ENCODE data around the gene CD44. TPM values are rescaled to one million over a fixed set of nuclear protein-coding genes. Genes with fewer than 3 reads are reported as not detected.

Gene CD44
- total and polyA plus RNA-seq, 10 of the 15 experiments (the other 5 are each of a cell fraction or from before 2014, with no cell fraction given) = 57.1 to 293 (median 120) TPM

- no peak overlapping the region for H3K27ac ChIP-seq (ENCODE audit: control insufficient read depth, insufficient read depth)
- no peak overlapping the region for H3K4me3 ChIP-seq
- no peak for TF ChIP-seq CBX3 (IDR thresholded peaks at IDR 0.05; ENCODE audit: borderline replicate concordance, low read depth)
- TF ChIP-seq ESRRA (IDR thresholded peaks at IDR 0.05; ENCODE audit: low read length) = no peak
- no peak for TF ChIP-seq CBFB (IDR thresholded peaks at IDR 0.05; ENCODE audit: low read depth)
- no peak for TF ChIP-seq HDGF (IDR thresholded peaks at IDR 0.05)
- H3K9me3 ChIP-seq (replicated peaks; ENCODE audit: control insufficient read depth, insufficient read depth, low read length) = no peaks in the 10 kb centered on the region; the same call in 2 of the 3 replicates
- no peaks in the 10 kb centered on the region for H3K27me3 ChIP-seq (replicated peaks in 1 of 2; ENCODE audit: control insufficient read depth in 2 of 2, insufficient read depth in 2 of 2, low read length in 1 of 2)
- H3K36me3 ChIP-seq (ENCODE audit: control insufficient read depth in 2 of 2, insufficient read depth in 2 of 2, low read length in 1 of 2) = no peaks in the 10 kb centered on the region
- H3K9ac ChIP-seq (ENCODE audit: control insufficient read depth, insufficient read depth, low read length) = no peak overlapping the region
- DNase-seq (ENCODE audit: low read depth, low spot score) = no peak
- 100% methylated on average over 4 of the region's 4 CpGs for WGBS (ENCODE audit: insufficient coverage, insufficient replicate concordance, low lambda C conversion rate, missing lambda C conversion rate)
- FAIRE-seq = no peak
- no TSS peak for BruUV-seq (replicated peaks)
- H4K20me1 ChIP-seq (ENCODE audit: control insufficient read depth, insufficient read depth) = no peaks in the 10 kb centered on the region
- H2AFZ ChIP-seq (ENCODE audit: control insufficient read depth, low read depth, low read length) = no peak overlapping the region
- ChIA-PET SMC1A (ENCODE audit: uncharacterized antibody, unreplicated experiment) (interaction anchor here (0.8 to 4.8 kb wide), 14 partner anchors 8 to 308 kb away, joined by 3 to 21 read pairs (median 4); no protein-coding TSS in a partner anchor), POLR2A (no interaction called here), CTCF (interaction anchor here (1.2 to 11.7 kb wide), 6 partner anchors 9 to 306 kb away, joined by 3 to 98 read pairs (median 9); no protein-coding TSS in a partner anchor), RAD21 (ENCODE audit: unreplicated experiment) (interaction anchor here (0.7 to 7.1 kb wide), 7 partner anchors 8 to 233 kb away, joined by 3 to 79 read pairs (median 3); no protein-coding TSS in a partner anchor)
- H3K4me2 ChIP-seq (ENCODE audit: control insufficient read depth, insufficient read depth) = no peak overlapping the region
- intact Hi-C loops (cut with micrococcal nuclease; ENCODE audit: unreplicated experiment) = no loop called here
- no peaks in the 10 kb centered on the region for H3K79me2 ChIP-seq (ENCODE audit: control insufficient read depth, insufficient read depth, low read length)
- no peak for ATAC-seq
- in situ Hi-C loops (cut with MboI) = no loop called here
- peaks cover 1% of the 10 kb centered on the region for H3K4me1 ChIP-seq (ENCODE audit: control insufficient read depth, insufficient read depth, low read length)
Observed at GRCh38 chr11:35232891-35233330, 93.9 kb downstream of the CD44 start.

- Histone ChIP-seq H3K27me3 (replicated peaks in 1 of 2; ENCODE audit: control insufficient read depth in 2 of 2, insufficient read depth in 2 of 2, low read length in 1 of 2) (no peaks in the 10 kb centered on the region), H3K4me3 (no peak overlapping the region), H3K79me2 (ENCODE audit: control insufficient read depth, insufficient read depth, low read length) (no peaks in the 10 kb centered on the region), H3K36me3 (ENCODE audit: control insufficient read depth in 2 of 2, insufficient read depth in 2 of 2, low read length in 1 of 2) (no peaks in the 10 kb centered on the region), H3K27ac (ENCODE audit: control insufficient read depth, insufficient read depth) (no peak overlapping the region), H3K9me3 (replicated peaks; ENCODE audit: control insufficient read depth, insufficient read depth, low read length) (no peaks in the 10 kb centered on the region; the same call in 2 of the 3 replicates), H4K20me1 (ENCODE audit: control insufficient read depth, insufficient read depth) (no peaks in the 10 kb centered on the region), H3K4me1 (ENCODE audit: control insufficient read depth, insufficient read depth, low read length) (peaks cover 7% of the 10 kb centered on the region), H3K4me2 (ENCODE audit: control insufficient read depth, insufficient read depth) (no peak overlapping the region), H2AFZ (ENCODE audit: control insufficient read depth, low read depth, low read length) (no peak overlapping the region), H3K9ac (ENCODE audit: control insufficient read depth, insufficient read depth, low read length) (no peak overlapping the region)
- FAIRE-seq = no peak
- ATAC-seq = no peak
- 15% methylated on average over 1 of the region's 1 CpG for WGBS (ENCODE audit: insufficient coverage, insufficient replicate concordance, low lambda C conversion rate, missing lambda C conversion rate)
- no peak for TF ChIP-seq SUPT20H (IDR thresholded peaks at IDR 0.05; ENCODE audit: borderline replicate concordance, control insufficient read depth, low read depth, low read length)
- TF ChIP-seq PAX5 (IDR thresholded peaks at IDR 0.05; ENCODE audit: borderline replicate concordance, low read depth, low read length) = no peak
- no peak for TF ChIP-seq TCF12 (IDR thresholded peaks at IDR 0.05; ENCODE audit: low read depth, low read length)
- no peak for TF ChIP-seq ESRRA (IDR thresholded peaks at IDR 0.05; ENCODE audit: low read length)
- no peak for TF ChIP-seq ATF2 (IDR thresholded peaks at IDR 0.05; ENCODE audit: low read length)
- no peak for TF ChIP-seq BMI1 (IDR thresholded peaks at IDR 0.05; ENCODE audit: borderline replicate concordance)
- TF ChIP-seq EZH2 (IDR thresholded peaks at IDR 0.05; ENCODE audit: borderline replicate concordance, control insufficient read depth, low read depth, low read length) = no peak
- TF ChIP-seq GABPA (IDR thresholded peaks at IDR 0.05; ENCODE audit: low read depth) = no peak
- no peak for DNase-seq (ENCODE audit: low read depth, low spot score)
- in situ Hi-C loops (cut with MboI) = no loop called here
- CTCF ChIA-PET = interaction anchor here (1.2 to 11.7 kb wide), 8 partner anchors 8 to 307 kb away, joined by 3 to 98 read pairs (median 9); no protein-coding TSS in a partner anchor
- SMC1A ChIA-PET (ENCODE audit: uncharacterized antibody, unreplicated experiment) = interaction anchor here (0.9 to 4.8 kb wide), 12 partner anchors 9 to 309 kb away, joined by 3 to 21 read pairs (median 5); no protein-coding TSS in a partner anchor
- POLR2A ChIA-PET = no interaction called here
- RAD21 ChIA-PET (ENCODE audit: unreplicated experiment) = interaction anchor here (1.1 to 7.1 kb wide), 5 partner anchors 9 to 234 kb away, joined by 3 to 79 read pairs (median 4); no protein-coding TSS in a partner anchor
- intact Hi-C loops (cut with micrococcal nuclease; ENCODE audit: unreplicated experiment) = no loop called here
- BruUV-seq (replicated peaks) = no TSS peak
Observed at GRCh38 chr11:35233518-35233917, 94.5 kb downstream of the CD44 start.

All from GM12878 (cell line).